MG63 (cell line): Measurements from ENCODE around the gene TMEM203. TPM values are rescaled to one million over a fixed set of nuclear protein-coding genes. Genes with fewer than 3 reads are reported as not detected.

Source experiments
- DNase-seq: peaks from one replicate; pipeline ENCODE4 v3.0.0-alpha.2; 2020
- H3K27me3 ChIP-seq: fragments of 250-450 bp; sonication (Bioruptor Pico); 2 replicates; pipeline ENCODE4 v1.5.1; 2020; ENCODE audit warnings: mild to moderate bottlenecking, moderate library complexity
- H3K36me3 ChIP-seq: fragments of 250-450 bp; sonication (Bioruptor Pico); 2 replicates; pipeline ENCODE4 v1.5.1; 2020; ENCODE audit warnings: mild to moderate bottlenecking, moderate library complexity
- H3K4me3 ChIP-seq: fragments of 250-450 bp; sonication (Bioruptor Pico); 2 replicates; pipeline ENCODE4 v1.5.1; 2020; ENCODE audit warnings: mild to moderate bottlenecking, moderate library complexity
- H3K9me3 ChIP-seq: fragments of 250-450 bp; sonication (Bioruptor Pico); 2 replicates; pipeline ENCODE4 v1.5.1; 2020; ENCODE audit warnings: mild to moderate bottlenecking, moderate library complexity
- total RNA-seq: library from RNA; depleted of rRNA; stranded (reverse); fragments of >200 nt; shearing (Covaris generic); gene quantifications from 2 replicates; pipeline ENCODE4 v1.2.3, GENCODE V29; 2014; ENCODE audit warnings: low replicate concordance

Gene TMEM203
- total RNA-seq, 1 experiment from 2014 or later: 61.7 TPM

- H3K4me3 ChIP-seq: no peak overlapping the region; the same call in 1 of the 2 replicates
- H3K27me3 ChIP-seq: peaks cover 26% of the 10 kb centered on the region
- peak; percentile 56 for DNase-seq
- H3K36me3 ChIP-seq: no peaks in the 10 kb centered on the region
- no peaks in the 10 kb centered on the region for H3K9me3 ChIP-seq
These were observed 36.3 kb downstream of the TMEM203 start for GRCh38 chr9:137168904-137169856.

- H3K36me3 ChIP-seq: no peaks in the 10 kb centered on the region
- no peak for DNase-seq
- H3K4me3 ChIP-seq: no peak overlapping the region; the same call in 1 of the 2 replicates
- no peaks in the 10 kb centered on the region for H3K9me3 ChIP-seq
- H3K27me3 ChIP-seq: peaks cover 32% of the 10 kb centered on the region
These were observed 36.9 kb downstream of the TMEM203 start for GRCh38 chr9:137168573-137168903.

GRCh38 chr9:137167747-137168572, 37.5 kb downstream of the TMEM203 start:
- no peaks in the 10 kb centered on the region for H3K9me3 ChIP-seq
- DNase-seq: peak; percentile 34
- no peak overlapping the region for H3K4me3 ChIP-seq
- no peaks in the 10 kb centered on the region for H3K36me3 ChIP-seq
- H3K27me3 ChIP-seq: peaks cover 37% of the 10 kb centered on the region

- no peak overlapping the region for H3K4me3 ChIP-seq
- peaks cover 44% of the 10 kb centered on the region for H3K27me3 ChIP-seq
- H3K36me3 ChIP-seq: no peaks in the 10 kb centered on the region
- no peaks in the 10 kb centered on the region for H3K9me3 ChIP-seq
- DNase-seq: no peak
These were observed 38.1 kb downstream of the TMEM203 start for GRCh38 chr9:137167277-137167746.

GRCh38 chr9:137166380-137167229, 38.8 kb downstream of the TMEM203 start:
- no peaks in the 10 kb centered on the region for H3K36me3 ChIP-seq
- DNase-seq: no peak
- no peaks in the 10 kb centered on the region for H3K9me3 ChIP-seq
- H3K4me3 ChIP-seq: no peak overlapping the region
- peaks cover 49% of the 10 kb centered on the region for H3K27me3 ChIP-seq

- peaks cover 54% of the 10 kb centered on the region for H3K27me3 ChIP-seq
- no peak for DNase-seq
- no peaks in the 10 kb centered on the region for H3K36me3 ChIP-seq
- H3K4me3 ChIP-seq: no peak overlapping the region
- H3K9me3 ChIP-seq: no peaks in the 10 kb centered on the region
These were observed 40.1 kb downstream of the TMEM203 start for GRCh38 chr9:137165250-137165836.

- H3K36me3 ChIP-seq: no peaks in the 10 kb centered on the region
- DNase-seq: no peak
- H3K9me3 ChIP-seq: no peaks in the 10 kb centered on the region
- no peak overlapping the region for H3K4me3 ChIP-seq
- H3K27me3 ChIP-seq: peaks cover 60% of the 10 kb centered on the region
These were observed 40.8 kb downstream of the TMEM203 start for GRCh38 chr9:137164370-137165249.

GRCh38 chr9:137163805-137164204, 41.6 kb downstream of the TMEM203 start:
- H3K9me3 ChIP-seq: no peaks in the 10 kb centered on the region
- H3K27me3 ChIP-seq: peaks cover 61% of the 10 kb centered on the region
- H3K36me3 ChIP-seq: no peaks in the 10 kb centered on the region
- no peak overlapping the region for H3K4me3 ChIP-seq
- DNase-seq: no peak

GRCh38 chr9:137163365-137163715, 42.1 kb downstream of the TMEM203 start:
- Histone ChIP-seq H3K27me3 (peaks cover 63% of the 10 kb centered on the region), H3K36me3 (no peaks in the 10 kb centered on the region), H3K9me3 (no peaks in the 10 kb centered on the region), H3K4me3 (no peak overlapping the region)
- no peak for DNase-seq

GRCh38 chr9:137162505-137163364, 42.7 kb downstream of the TMEM203 start:
- no peaks in the 10 kb centered on the region for H3K36me3 ChIP-seq
- no peak for DNase-seq
- H3K4me3 ChIP-seq: no peak overlapping the region
- H3K9me3 ChIP-seq: no peaks in the 10 kb centered on the region
- peaks cover 63% of the 10 kb centered on the region for H3K27me3 ChIP-seq

GRCh38 chr9:137161558-137162486, 43.6 kb downstream of the TMEM203 start:
- no peak for DNase-seq
- Histone ChIP-seq H3K4me3 (no peak overlapping the region), H3K9me3 (no peaks in the 10 kb centered on the region), H3K27me3 (peaks cover 62% of the 10 kb centered on the region), H3K36me3 (no peaks in the 10 kb centered on the region)

GRCh38 chr9:137160716-137161557, 44.5 kb downstream of the TMEM203 start:
- DNase-seq: no peak
- no peaks in the 10 kb centered on the region for H3K36me3 ChIP-seq
- no peak overlapping the region for H3K4me3 ChIP-seq
- H3K27me3 ChIP-seq: peaks cover 55% of the 10 kb centered on the region
- H3K9me3 ChIP-seq: no peaks in the 10 kb centered on the region

- Histone ChIP-seq H3K4me3 (no peak overlapping the region), H3K27me3 (peaks cover 55% of the 10 kb centered on the region), H3K9me3 (no peaks in the 10 kb centered on the region), H3K36me3 (no peaks in the 10 kb centered on the region)
- no peak for DNase-seq
These were observed 45.4 kb downstream of the TMEM203 start for GRCh38 chr9:137160054-137160425.
